Body of pancreas (tissue), 4 donors: ENCODE measurements around the gene SLC2A10. TPM values are rescaled to one million over a fixed set of nuclear protein-coding genes. Genes with fewer than 3 reads are reported as not detected.

Experiments used
- ATAC-seq: fragments of 150-250 bp; one replicate; pipeline ENCODE4 v1.9.1; 2016
- DNase-seq, 4 donors: peaks; one replicate each; pipeline ENCODE4 v3.0.0-alpha.2; 2019
- H3K27ac ChIP-seq, 4 donors: fragments of 200-600 bp; sonication (generic); 1 replicate in 3 of 4; 2 replicates in 1 of 4; pipeline versions ENCODE4 v1.5.1 to v1.6.1; 2016 to 2019; ENCODE audit warnings: mild to moderate bottlenecking in 1 of 4, mixed read lengths in 1 of 4, moderate library complexity in 1 of 4
- H3K27me3 ChIP-seq, 2 donors: fragments of 200-600 bp; sonication (generic); one replicate each; pipeline ENCODE4 v1.6.0; 2016; ENCODE audit warnings: mild to moderate bottlenecking in 1 of 2
- H3K36me3 ChIP-seq, 2 donors: fragments of 200-600 bp; sonication (generic); replicated peaks in 1 of 2; 2 replicates each; pipeline ENCODE4 v1.5.1; 2016; ENCODE audit warnings: low read depth in 2 of 2; ENCODE audit not compliant: insufficient read depth in 1 of 2
- H3K4me1 ChIP-seq: fragments of 200-600 bp; sonication (generic); one replicate; pipeline ENCODE4 v1.6.0; 2016
- H3K4me3 ChIP-seq, 2 donors: fragments of 200-600 bp; sonication (generic); 1 replicate in 1 of 2; 2 replicates in 1 of 2; pipeline ENCODE4 v1.5.1; 2016 to 2019
- H3K9me3 ChIP-seq, 3 donors: fragments of 200-600 bp; sonication (generic); 1 replicate in 2 of 3; 2 replicates in 1 of 3; pipeline ENCODE4 v1.5.1; 2016
- CTCF ChIP-seq, 7 experiments: fragments of 450-650 bp in 4 of 7; fragments of 200-600 bp in 3 of 7; sonication (generic) in 3 of 7; IDR thresholded peaks; one replicate each; pipeline ENCODE4 v1.5.1; 2016 to 2019; ENCODE audit warnings: antibody characterized with exemption in 7 of 7
- POLR2A ChIP-seq, 3 donors: fragments of 450-650 bp; IDR thresholded peaks; one replicate each; pipeline ENCODE4 v1.6.1; 2016; ENCODE audit warnings: antibody characterized with exemption in 3 of 3, mild to moderate bottlenecking in 2 of 3
- WGBS, 2 donors: methylation state at CpG; one replicate each; pipeline ENCODE4 v1.1.5; 2017; 5-methylcytosine and 5-hydroxymethylcytosine counted together
- intact Hi-C: fragments of 100-400 bp; cut with DNase I; formaldehyde crosslinking; loops from one replicate; pipeline ENCODE4 v1.15.1; 2023
- total RNA-seq, 2 donors: library from RNA; depleted of rRNA; stranded (reverse); fragments of >200 nt; gene quantifications; one replicate each; pipeline ENCODE4 v1.1.0, GENCODE V29; 2016

Gene SLC2A10
- total RNA-seq, 2 donors from 2014 or later = 12.2 to 95.3 TPM

GRCh38 chr20:46702447-46703203 is 6.8 kb upstream of the SLC2A10 start:
- Histone ChIP-seq H3K4me3 (no peak overlapping the region), H3K9me3 (no peaks in the 10 kb centered on the region), H3K27ac (no peak overlapping the region), H3K4me1 (no peaks in the 10 kb centered on the region), H3K36me3 (no peaks in the 10 kb centered on the region), H3K27me3 (no peaks in the 10 kb centered on the region)
- ATAC-seq (no peak), DNase-seq (no peak)
- intact Hi-C loops = no loop called here
- TF ChIP-seq CTCF (IDR thresholded peaks at IDR 0.05) (no peak), POLR2A (IDR thresholded peaks at IDR 0.05) (no peak)
- WGBS, 2 donors = 88 to 92% methylated on average over 8 of the region's 8 CpGs

- WGBS, 2 donors = 59% methylated on average over 3 of the region's 3 CpGs
Observed at GRCh38 chr20:46703435-46703834, 6.0 kb upstream of the SLC2A10 start.

GRCh38 chr20:46704714-46705377 is 4.6 kb upstream of the SLC2A10 start:
- Histone ChIP-seq H3K9me3 (no peaks in the 10 kb centered on the region), H3K27ac (no peak overlapping the region), H3K4me1 (peaks cover 3% of the 10 kb centered on the region), H3K4me3 (no peak overlapping the region), H3K27me3 (no peaks in the 10 kb centered on the region), H3K36me3 (no peaks in the 10 kb centered on the region)
- TF ChIP-seq POLR2A (IDR thresholded peaks at IDR 0.05) (no peak), CTCF (IDR thresholded peaks at IDR 0.05) (no peak)
- DNase-seq = no peak
- 61 to 72% methylated on average over 7 of the region's 7 CpGs for WGBS, 2 donors
- intact Hi-C loops = no loop called here
- no peak for ATAC-seq

More at GRCh38 chr20:46703435-46703834, 6.0 kb upstream of the SLC2A10 start:
- no peaks in the 10 kb centered on the region for H3K4me1 ChIP-seq
- no peaks in the 10 kb centered on the region for H3K9me3 ChIP-seq
- H3K27me3 ChIP-seq = no peaks in the 10 kb centered on the region
- intact Hi-C loops = no loop called here
- DNase-seq (no peak), ATAC-seq (no peak)
- TF ChIP-seq POLR2A (IDR thresholded peaks at IDR 0.05) (no peak), CTCF (IDR thresholded peaks at IDR 0.05) (no peak)
- H3K4me3 ChIP-seq = no peak overlapping the region
- no peak overlapping the region for H3K27ac ChIP-seq
- no peaks in the 10 kb centered on the region for H3K36me3 ChIP-seq

GRCh38 chr20:46705378-46705729 is 4.1 kb upstream of the SLC2A10 start:
- Histone ChIP-seq H3K36me3 (no peaks in the 10 kb centered on the region), H3K4me1 (peaks cover 6% of the 10 kb centered on the region), H3K27ac (no peak overlapping the region), H3K27me3 (no peaks in the 10 kb centered on the region), H3K9me3 (no peaks in the 10 kb centered on the region), H3K4me3 (no peak overlapping the region)
- ATAC-seq (no peak), DNase-seq (no peak)
- WGBS, 2 donors = 61 to 68% methylated on average over 4 of the region's 4 CpGs
- intact Hi-C loops = no loop called here
- TF ChIP-seq POLR2A (IDR thresholded peaks at IDR 0.05) = no peak
- TF ChIP-seq CTCF (IDR thresholded peaks at IDR 0.05) = no peak
